Mesendoderm (in vitro differentiated cells): ENCODE measurements around the gene ELF1.

ENCODE experiments used
- DNase-seq: peaks from one replicate; pipeline ENCODE4 v3.0.0; 2013
- H2AK5ac ChIP-seq: 2 replicates; pipeline ENCODE4 v1.6.1; 2013; ENCODE audit warnings: low read length, inconsistent platforms
- H2BK120ac ChIP-seq: 2 replicates; pipeline ENCODE4 v1.6.1; 2013; ENCODE audit warnings: low read depth, mild to moderate bottlenecking, low read length, moderate library complexity, mixed read lengths
- H2BK15ac ChIP-seq: replicated peaks from 2 replicates; pipeline ENCODE4 v1.6.1; 2013; ENCODE audit warnings: low read depth, mild to moderate bottlenecking, moderate library complexity
- H2BK5ac ChIP-seq: 2 replicates; pipeline ENCODE4 v1.6.1; 2013; ENCODE audit warnings: low read length, inconsistent platforms
- H3K18ac ChIP-seq: 2 replicates; pipeline ENCODE4 v1.6.1; 2013; ENCODE audit warnings: mild to moderate bottlenecking, low read length, mixed read lengths
- H3K23ac ChIP-seq: one replicate; pipeline ENCODE4 v1.6.1; 2013; ENCODE audit warnings: low read length
- H3K27ac ChIP-seq: 2 replicates; pipeline ENCODE4 v1.5.1; 2013; ENCODE audit warnings: low read depth, mild to moderate bottlenecking, inconsistent platforms, low read length, moderate library complexity
- H3K27me3 ChIP-seq: 2 replicates; pipeline ENCODE4 v1.6.1; 2013; ENCODE audit warnings: low read length, control low read depth, mild to moderate bottlenecking, inconsistent platforms; ENCODE audit not compliant: insufficient read depth, poor library complexity
- H3K36me3 ChIP-seq: 2 replicates; pipeline ENCODE4 v1.6.1; 2013; ENCODE audit warnings: low read length, inconsistent platforms; ENCODE audit not compliant: control insufficient read depth, insufficient read depth
- H3K4ac ChIP-seq: one replicate; pipeline ENCODE4 v1.6.1; 2013; ENCODE audit warnings: low read depth, mild to moderate bottlenecking, low read length, moderate library complexity
- H3K4me1 ChIP-seq: 2 replicates; pipeline ENCODE4 v1.6.1; 2013; ENCODE audit warnings: low read depth, low read length, inconsistent platforms; ENCODE audit not compliant: control insufficient read depth
- H3K4me2 ChIP-seq: 2 replicates; pipeline ENCODE4 v1.6.1; 2013; ENCODE audit warnings: low read length
- H3K4me3 ChIP-seq: 2 replicates; pipeline ENCODE4 v1.5.1; 2013; ENCODE audit warnings: mild to moderate bottlenecking, low read length
- H3K56ac ChIP-seq: one replicate; pipeline ENCODE4 v1.6.1; 2013; ENCODE audit warnings: low read length
- H3K79me1 ChIP-seq: 2 replicates; pipeline ENCODE4 v1.6.1; 2013; ENCODE audit warnings: low read length, inconsistent platforms
- H3K79me2 ChIP-seq: 2 replicates; pipeline ENCODE4 v1.6.1; 2013; ENCODE audit warnings: mild to moderate bottlenecking, low read length; ENCODE audit not compliant: control insufficient read depth, insufficient read depth
- H3K9ac ChIP-seq: 2 replicates; pipeline ENCODE4 v1.6.1; 2013; ENCODE audit warnings: low read length, inconsistent platforms
- H4K5ac ChIP-seq: one replicate; pipeline ENCODE4 v1.6.1; 2013; ENCODE audit warnings: low read length
- H4K8ac ChIP-seq: one replicate; pipeline ENCODE4 v1.6.1; 2013; ENCODE audit warnings: low read depth, mild to moderate bottlenecking, control low read depth, low read length, moderate library complexity
- WGBS: extraction: QIAGEN DNeasy Blood & Tissue Kit; methylation state at CpG from one replicate; pipeline ENCODE4 v1.1.7; 2013; ENCODE audit warnings: low lambda C conversion rate, missing lambda C conversion rate; ENCODE audit not compliant: insufficient coverage; ENCODE audit errors: extremely low coverage; 5-methylcytosine and 5-hydroxymethylcytosine counted together

The ELF1 gene

GRCh38 chr13:41060724-41061074 is 41.6 kb upstream of the ELF1 start:
- Histone ChIP-seq H3K4me3 (peak overlapping the region; percentile 94), H3K4ac (no peak overlapping the region), H3K56ac (peak overlapping the region; percentile 97), H3K79me1 (peaks cover 6% of the 10 kb centered on the region), H3K4me2 (peak overlapping the region; percentile 66), H3K18ac (peak overlapping the region; percentile 76), H2BK120ac (no peak overlapping the region), H3K27me3 (no peaks in the 10 kb centered on the region), H3K4me1 (peaks cover 3% of the 10 kb centered on the region), H2BK15ac (no peak overlapping the region), H3K79me2 (peaks cover 4% of the 10 kb centered on the region), H2BK5ac (no peak overlapping the region), H2AK5ac (no peak overlapping the region), H4K8ac (no peak overlapping the region), H3K36me3 (no peaks in the 10 kb centered on the region), H3K9ac (peak overlapping the region; percentile 97), H3K23ac (no peak overlapping the region), H4K5ac (no peak overlapping the region), H3K27ac (peak overlapping the region; percentile 94)
- peak; percentile 87 for DNase-seq
- no CpG with 5 or more reads among the region's 35 CpGs for WGBS

DNA sequence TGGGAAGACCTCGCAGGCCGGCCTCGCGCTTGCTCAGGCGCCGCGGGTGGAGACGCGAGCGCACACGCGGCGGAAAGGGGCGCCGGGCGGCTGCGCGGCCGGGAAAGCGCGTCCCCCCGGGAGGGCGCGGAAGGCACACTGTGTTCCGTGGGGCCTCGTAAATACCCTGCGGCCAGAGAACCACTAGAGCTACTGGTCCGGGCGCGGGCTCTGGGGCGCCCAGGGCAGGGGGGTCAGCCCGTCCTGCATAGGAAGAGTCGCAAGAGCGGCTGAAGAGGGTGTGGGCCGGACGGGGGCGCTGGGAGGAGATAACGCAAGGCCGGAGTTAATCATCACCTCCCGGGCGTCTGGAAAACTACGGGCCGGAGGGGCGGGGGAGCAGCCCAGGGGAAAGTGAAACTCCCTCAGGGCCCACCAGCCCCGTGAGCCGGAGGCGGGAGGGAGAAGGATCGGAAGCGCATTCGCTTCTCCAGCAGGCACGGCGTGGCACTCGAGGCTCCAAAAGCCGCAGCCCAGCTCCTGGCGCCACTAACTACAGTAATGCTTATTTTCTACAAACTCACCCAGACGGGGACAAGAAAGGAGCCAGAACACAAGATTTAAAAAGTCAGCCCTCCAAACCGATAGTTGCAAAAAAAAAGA is 41.1 kb upstream of the ELF1 start:
- Histone ChIP-seq H2BK5ac (peak overlapping the region; percentile 65), H3K27me3 (no peaks in the 10 kb centered on the region), H2AK5ac (no peak overlapping the region), H3K23ac (no peak overlapping the region), H4K5ac (no peak overlapping the region), H2BK15ac (no peak overlapping the region), H3K27ac (peak overlapping the region; percentile 94), H3K79me2 (peaks cover 4% of the 10 kb centered on the region), H3K79me1 (peaks cover 6% of the 10 kb centered on the region), H3K18ac (peak overlapping the region; percentile 30), H3K36me3 (no peaks in the 10 kb centered on the region), H4K8ac (no peak overlapping the region), H3K9ac (peak overlapping the region; percentile 97), H3K4me3 (peak overlapping the region; percentile 59), H3K4me1 (peaks cover 3% of the 10 kb centered on the region), H3K56ac (peak overlapping the region; percentile 97), H3K4me2 (peak overlapping the region; percentile 57), H3K4ac (peak overlapping the region; percentile 77), H2BK120ac (no peak overlapping the region)
- whole genome bisulfite sequencing = no CpG with 5 or more reads among the region's 57 CpGs
- peak; percentile 98 for DNase-seq

DNA sequence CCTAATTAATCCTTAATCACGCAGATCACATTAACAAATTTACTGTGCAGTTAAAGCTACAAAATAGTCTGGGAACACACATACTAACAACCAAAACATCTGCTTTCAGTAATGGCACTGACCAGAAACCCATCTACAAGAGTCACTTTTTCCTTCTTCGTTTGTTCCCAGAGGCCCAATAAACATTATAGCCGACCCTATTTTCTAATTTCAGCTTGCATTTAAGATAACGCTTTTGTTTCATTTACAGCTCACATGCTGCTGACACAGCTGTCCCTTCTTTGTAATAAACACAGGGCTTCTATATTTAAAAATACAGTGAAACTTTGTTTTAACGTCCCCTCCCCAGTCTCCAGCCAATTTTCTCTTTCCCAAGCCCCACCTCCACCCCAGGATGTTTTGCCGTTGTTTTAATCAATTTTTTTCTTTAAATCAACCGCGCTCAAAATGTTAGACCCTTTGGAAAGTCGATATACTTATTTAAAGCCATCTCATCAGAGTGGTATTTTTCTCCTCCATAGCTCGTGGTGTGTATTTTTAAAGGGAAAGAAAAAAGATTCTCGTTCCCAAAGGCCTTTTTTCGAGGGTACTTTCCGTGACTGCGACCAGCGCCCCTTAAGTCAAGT is 40.5 kb upstream of the ELF1 start:
- DNase-seq = no peak
- Histone ChIP-seq H3K27ac (peak overlapping the region; percentile 94), H2BK5ac (no peak overlapping the region), H3K79me2 (peaks cover 4% of the 10 kb centered on the region), H2AK5ac (no peak overlapping the region), H3K18ac (peak overlapping the region; percentile 30), H3K36me3 (no peaks in the 10 kb centered on the region), H3K9ac (peak overlapping the region; percentile 97), H4K8ac (no peak overlapping the region), H3K4me2 (peak overlapping the region; percentile 57), H3K56ac (peak overlapping the region; percentile 97), H3K27me3 (no peaks in the 10 kb centered on the region), H3K4me3 (peak overlapping the region; percentile 59), H3K23ac (no peak overlapping the region), H3K4ac (peak overlapping the region; percentile 77), H3K4me1 (peaks cover 3% of the 10 kb centered on the region), H4K5ac (no peak overlapping the region), H3K79me1 (peaks cover 8% of the 10 kb centered on the region), H2BK120ac (no peak overlapping the region), H2BK15ac (no peak overlapping the region)
- no CpG with 5 or more reads among the region's 15 CpGs for WGBS

GRCh38 chr13:41058295-41059070 is 39.4 kb upstream of the ELF1 start:
- H3K56ac ChIP-seq = no peak overlapping the region
- no peak overlapping the region for H4K5ac ChIP-seq
- peaks cover 8% of the 10 kb centered on the region for H3K79me1 ChIP-seq
- H3K9ac ChIP-seq = peak overlapping the region; percentile 12
- H4K8ac ChIP-seq = no peak overlapping the region
- H3K36me3 ChIP-seq = no peaks in the 10 kb centered on the region
- H2AK5ac ChIP-seq = no peak overlapping the region
- no peak overlapping the region for H3K4ac ChIP-seq
- no peak overlapping the region for H3K4me3 ChIP-seq
- DNase-seq = peak; percentile 26
- H2BK15ac ChIP-seq = no peak overlapping the region
- no peaks in the 10 kb centered on the region for H3K27me3 ChIP-seq
- peaks cover 4% of the 10 kb centered on the region for H3K79me2 ChIP-seq
- H3K23ac ChIP-seq = no peak overlapping the region
- H2BK5ac ChIP-seq = no peak overlapping the region
- no peak overlapping the region for H3K4me2 ChIP-seq
- peaks cover 3% of the 10 kb centered on the region for H3K4me1 ChIP-seq
- no peak overlapping the region for H3K27ac ChIP-seq
- WGBS = no CpG with 5 or more reads among the region's 18 CpGs
- no peak overlapping the region for H2BK120ac ChIP-seq
- no peak overlapping the region for H3K18ac ChIP-seq

DNA sequence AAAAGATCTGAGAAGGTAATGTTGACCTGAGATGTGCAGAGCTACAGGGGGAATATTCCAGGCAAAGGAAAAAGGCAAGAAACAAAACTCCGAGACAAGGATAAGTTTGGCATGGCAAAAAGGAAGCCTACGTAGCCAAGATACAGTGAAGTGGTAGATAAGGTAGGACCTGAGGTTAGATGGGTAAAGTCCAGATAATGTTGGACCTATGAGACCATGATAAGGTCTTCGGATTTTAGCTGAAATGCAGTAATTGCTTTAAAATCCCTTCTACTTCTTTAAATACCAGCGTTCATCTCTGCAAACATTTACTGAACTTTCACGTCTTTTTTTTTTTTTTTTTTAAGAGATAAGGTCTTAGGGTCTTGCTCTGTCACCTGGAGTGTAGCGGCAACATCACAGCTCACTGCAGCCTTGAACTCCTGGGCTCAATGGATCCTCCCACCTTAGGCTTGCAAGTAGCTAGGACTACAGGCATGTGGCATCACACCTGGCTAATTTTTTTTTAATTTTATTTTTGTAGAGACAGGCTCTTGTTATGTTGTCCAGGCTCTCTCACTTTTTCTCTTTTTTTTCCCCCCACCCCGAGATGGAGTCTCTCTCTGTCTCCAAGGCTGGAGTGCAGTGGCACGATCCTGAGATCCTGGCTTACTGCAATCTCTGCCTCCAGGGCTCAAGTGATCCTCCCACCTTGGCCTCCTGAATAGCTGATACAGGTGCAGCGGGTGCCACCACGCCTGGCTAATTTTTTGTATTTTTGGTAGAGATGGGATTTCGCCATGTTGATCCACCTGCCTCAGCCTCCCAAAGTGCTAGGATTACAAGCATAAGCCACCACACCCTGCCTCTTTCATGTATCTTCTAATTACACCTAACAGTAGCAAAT is 38.0 kb upstream of the ELF1 start:
- peaks cover 4% of the 10 kb centered on the region for H3K79me2 ChIP-seq
- no peak overlapping the region for H3K4ac ChIP-seq
- H3K4me1 ChIP-seq = peaks cover 3% of the 10 kb centered on the region
- H2BK5ac ChIP-seq = no peak overlapping the region
- no peak overlapping the region for H3K18ac ChIP-seq
- DNase-seq = no peak
- H2AK5ac ChIP-seq = no peak overlapping the region
- H3K56ac ChIP-seq = no peak overlapping the region
- no peak overlapping the region for H2BK15ac ChIP-seq
- H3K27ac ChIP-seq = no peak overlapping the region
- H3K23ac ChIP-seq = no peak overlapping the region
- H4K8ac ChIP-seq = no peak overlapping the region
- no peaks in the 10 kb centered on the region for H3K36me3 ChIP-seq
- no peak overlapping the region for H4K5ac ChIP-seq
- no peaks in the 10 kb centered on the region for H3K27me3 ChIP-seq
- WGBS = no CpG with 5 or more reads among the region's 11 CpGs
- H3K9ac ChIP-seq = no peak overlapping the region
- H3K4me2 ChIP-seq = no peak overlapping the region
- no peak overlapping the region for H3K4me3 ChIP-seq
- H3K79me1 ChIP-seq = peaks cover 8% of the 10 kb centered on the region
- H2BK120ac ChIP-seq = no peak overlapping the region
